ENCODE measurements around the gene MACROD2. TPM values are rescaled to one million over a fixed set of nuclear protein-coding genes. Genes with fewer than 3 reads are reported as not detected.

MACROD2 gene
- total RNA-seq, 2 donors from 2014 or later: 0.94 to 10.4 TPM

DNA sequence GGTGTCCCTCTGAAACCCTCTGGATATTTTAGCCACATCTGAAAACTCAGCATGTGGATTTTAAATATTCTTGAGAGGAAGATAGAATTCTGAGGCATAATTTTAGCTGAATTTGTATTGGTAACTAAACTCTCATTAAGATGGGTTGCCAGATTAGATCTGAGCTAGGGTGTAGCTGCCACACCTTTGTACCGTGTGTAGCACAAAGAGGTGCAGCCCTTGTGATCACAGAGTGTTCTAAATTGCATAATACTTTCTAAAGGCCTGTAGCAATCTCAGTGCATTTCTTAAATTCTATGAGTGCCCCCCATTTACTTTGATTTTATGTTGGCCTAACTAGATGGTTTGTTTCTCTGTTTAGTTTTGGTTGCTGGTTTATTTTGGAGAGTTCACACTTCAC is 289.1 kb downstream of the MACROD2 start:
- Histone ChIP-seq H3K9me3 (no peaks in the 10 kb centered on the region), H3K27ac (no peak overlapping the region), H3K36me3 (no peaks in the 10 kb centered on the region), H3K27me3 (no peaks in the 10 kb centered on the region), H3K4me1 (no peaks in the 10 kb centered on the region), H3K4me3 (no peak overlapping the region)
- TF ChIP-seq, protein P1, sequence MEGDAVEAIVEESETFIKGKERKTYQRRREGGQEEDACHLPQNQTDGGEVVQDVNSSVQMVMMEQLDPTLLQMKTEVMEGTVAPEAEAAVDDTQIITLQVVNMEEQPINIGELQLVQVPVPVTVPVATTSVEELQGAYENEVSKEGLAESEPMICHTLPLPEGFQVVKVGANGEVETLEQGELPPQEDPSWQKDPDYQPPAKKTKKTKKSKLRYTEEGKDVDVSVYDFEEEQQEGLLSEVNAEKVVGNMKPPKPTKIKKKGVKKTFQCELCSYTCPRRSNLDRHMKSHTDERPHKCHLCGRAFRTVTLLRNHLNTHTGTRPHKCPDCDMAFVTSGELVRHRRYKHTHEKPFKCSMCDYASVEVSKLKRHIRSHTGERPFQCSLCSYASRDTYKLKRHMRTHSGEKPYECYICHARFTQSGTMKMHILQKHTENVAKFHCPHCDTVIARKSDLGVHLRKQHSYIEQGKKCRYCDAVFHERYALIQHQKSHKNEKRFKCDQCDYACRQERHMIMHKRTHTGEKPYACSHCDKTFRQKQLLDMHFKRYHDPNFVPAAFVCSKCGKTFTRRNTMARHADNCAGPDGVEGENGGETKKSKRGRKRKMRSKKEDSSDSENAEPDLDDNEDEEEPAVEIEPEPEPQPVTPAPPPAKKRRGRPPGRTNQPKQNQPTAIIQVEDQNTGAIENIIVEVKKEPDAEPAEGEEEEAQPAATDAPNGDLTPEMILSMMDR (IDR thresholded peaks at IDR 0.05): no peak
- no peak for DNase-seq (ENCODE audit: low spot score)

DNA sequence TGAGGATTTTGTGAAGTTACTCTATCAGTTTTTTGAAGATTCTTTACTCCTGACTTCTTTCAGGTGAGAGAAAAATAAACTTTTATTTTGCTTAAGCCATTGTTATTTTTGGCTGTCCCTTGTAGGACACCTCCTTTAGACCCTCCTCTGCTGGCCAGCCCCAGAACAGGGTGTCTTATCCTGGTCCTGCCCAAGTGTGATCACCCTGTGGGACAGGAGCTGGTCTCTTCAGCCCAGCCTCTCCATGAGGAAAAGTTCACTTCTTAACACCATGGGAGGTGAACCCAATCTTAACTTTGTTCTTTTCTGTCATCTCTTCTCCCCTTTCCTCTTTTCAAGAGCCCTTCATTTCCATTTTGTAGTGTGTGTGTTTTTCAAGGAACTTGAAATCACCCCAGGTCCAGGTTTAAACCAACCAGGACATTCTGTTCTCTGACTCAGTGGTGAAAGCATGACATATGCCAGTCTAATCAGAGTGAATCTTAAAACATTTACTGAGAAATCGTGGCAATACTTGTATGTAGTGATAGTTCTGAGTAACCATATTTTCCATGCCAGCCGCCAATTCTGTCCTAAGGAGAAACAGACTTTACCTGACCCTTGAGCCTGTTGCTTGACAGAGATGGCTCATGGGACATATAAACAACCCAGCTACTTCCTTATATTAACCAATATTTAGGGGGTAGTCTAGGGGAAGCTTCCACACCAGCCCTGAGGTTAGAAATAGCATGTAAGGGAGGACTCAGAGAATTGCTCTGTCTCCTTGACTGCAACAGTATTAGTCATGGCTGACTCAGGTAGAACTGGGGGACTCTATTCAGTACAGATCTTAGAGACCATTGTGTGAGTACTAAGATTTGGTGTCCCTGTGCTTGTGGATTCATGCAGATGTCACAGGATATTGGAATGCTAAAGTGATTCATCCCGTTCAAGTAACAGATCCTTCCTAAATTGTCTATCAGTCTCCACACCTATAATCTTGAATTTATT is 293.3 kb downstream of the MACROD2 start:
- no peaks in the 10 kb centered on the region for H3K36me3 ChIP-seq
- TF ChIP-seq, protein P1 (IDR thresholded peaks at IDR 0.05): no peak
- DNase-seq (ENCODE audit: low spot score): no peak

DNA sequence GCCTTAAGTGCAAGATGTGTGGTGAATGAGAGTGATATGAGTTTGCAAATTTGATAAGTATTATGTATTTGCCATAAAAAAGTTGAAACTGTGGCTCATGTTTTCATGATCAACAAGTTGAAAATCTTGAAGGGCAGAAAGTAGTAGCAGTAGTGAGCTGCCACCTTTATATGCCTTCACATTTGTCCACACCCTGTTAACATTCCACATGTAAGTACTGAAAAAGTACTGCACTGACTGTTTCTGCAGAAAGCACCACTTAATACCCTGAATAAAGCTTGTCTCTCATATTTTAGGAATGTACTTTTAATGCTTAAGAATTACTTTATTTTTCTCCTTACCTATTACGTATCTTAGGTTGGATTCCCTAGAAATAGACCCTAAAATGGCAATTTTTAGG is 296.2 kb downstream of the MACROD2 start:
- H3K36me3 ChIP-seq: no peaks in the 10 kb centered on the region
- no peak overlapping the region for H3K4me3 ChIP-seq
- H3K27ac ChIP-seq: no peak overlapping the region
- no peaks in the 10 kb centered on the region for H3K9me3 ChIP-seq
- TF ChIP-seq, protein P1 (IDR thresholded peaks at IDR 0.05): no peak
- no peak for DNase-seq (ENCODE audit: low spot score)
- H3K27me3 ChIP-seq: no peaks in the 10 kb centered on the region
- no peaks in the 10 kb centered on the region for H3K4me1 ChIP-seq

More for the DNA sequence above, 293.3 kb downstream of the MACROD2 start:
- H3K27ac ChIP-seq: no peak overlapping the region
- H3K27me3 ChIP-seq: no peaks in the 10 kb centered on the region
- H3K4me3 ChIP-seq: no peak overlapping the region
- H3K4me1 ChIP-seq: no peaks in the 10 kb centered on the region
- H3K9me3 ChIP-seq: no peaks in the 10 kb centered on the region

DNA sequence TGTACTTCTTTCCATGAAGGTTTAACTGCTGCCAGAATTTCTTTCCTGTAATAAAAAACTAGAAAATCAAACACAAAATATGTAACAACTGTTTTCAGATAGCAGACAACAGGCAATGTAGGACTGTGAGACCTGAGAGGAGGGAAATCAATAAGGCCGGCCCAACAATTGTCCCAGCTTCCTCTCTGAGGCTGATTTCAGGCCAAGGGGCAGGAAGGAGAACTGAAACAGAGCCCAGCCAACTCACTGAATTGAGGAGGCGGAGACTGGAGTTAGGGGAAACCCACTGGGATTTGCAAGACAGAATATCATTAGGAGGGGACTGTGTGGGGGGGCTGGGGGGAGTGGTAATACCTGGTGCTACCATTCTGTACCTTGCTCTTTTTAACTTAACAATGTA is 299.9 kb downstream of the MACROD2 start:
- H3K4me3 ChIP-seq: no peak overlapping the region
- no peaks in the 10 kb centered on the region for H3K27me3 ChIP-seq
- no peak for DNase-seq (ENCODE audit: low spot score)
- TF ChIP-seq, protein P1 (IDR thresholded peaks at IDR 0.05): no peak
- H3K36me3 ChIP-seq: no peaks in the 10 kb centered on the region
- H3K9me3 ChIP-seq: no peaks in the 10 kb centered on the region
- H3K27ac ChIP-seq: no peak overlapping the region
- H3K4me1 ChIP-seq: no peaks in the 10 kb centered on the region

DNA sequence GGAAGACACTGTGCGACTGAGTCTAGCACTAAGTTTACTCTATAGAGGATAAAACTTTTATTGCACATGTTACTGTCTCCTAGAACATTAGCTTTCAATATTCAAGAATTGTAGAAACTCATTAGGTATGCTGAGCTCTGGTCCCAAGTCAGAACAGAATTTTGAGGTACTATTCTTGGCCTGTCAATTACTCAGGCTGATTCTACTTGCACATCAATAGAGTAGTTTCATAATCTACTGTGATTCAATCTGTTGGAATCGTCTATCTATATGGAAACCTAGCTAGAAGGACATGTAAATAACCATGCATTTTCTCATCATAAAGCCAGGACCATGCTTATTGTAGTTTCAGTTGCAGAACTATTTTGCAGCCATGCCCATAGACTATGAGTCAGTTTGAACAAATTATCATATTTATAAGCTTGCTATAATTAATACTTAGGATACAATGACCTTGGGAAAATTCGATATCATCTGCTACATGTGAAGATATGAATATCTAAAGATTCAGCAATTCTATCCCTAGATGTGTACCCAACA is 300.5 kb downstream of the MACROD2 start:
- DNase-seq (ENCODE audit: low spot score): no peak
- Histone ChIP-seq H3K36me3 (no peaks in the 10 kb centered on the region), H3K27me3 (no peaks in the 10 kb centered on the region), H3K4me1 (no peaks in the 10 kb centered on the region), H3K27ac (no peak overlapping the region), H3K9me3 (no peaks in the 10 kb centered on the region), H3K4me3 (no peak overlapping the region)
- TF ChIP-seq, protein P1 (IDR thresholded peaks at IDR 0.05): no peak

All from right atrium auricular region (tissue), 2 donors.